Measurements from ENCODE around the gene ECT2. TPM values are rescaled to one million over a fixed set of nuclear protein-coding genes. Genes with fewer than 3 reads are reported as not detected.
"Not testable (repeated sequence)": the region's sequence is repeated elsewhere in the genome, so short reads cannot be mapped to it uniquely, and the experiment has no call there.

ECT2 gene, protein sequence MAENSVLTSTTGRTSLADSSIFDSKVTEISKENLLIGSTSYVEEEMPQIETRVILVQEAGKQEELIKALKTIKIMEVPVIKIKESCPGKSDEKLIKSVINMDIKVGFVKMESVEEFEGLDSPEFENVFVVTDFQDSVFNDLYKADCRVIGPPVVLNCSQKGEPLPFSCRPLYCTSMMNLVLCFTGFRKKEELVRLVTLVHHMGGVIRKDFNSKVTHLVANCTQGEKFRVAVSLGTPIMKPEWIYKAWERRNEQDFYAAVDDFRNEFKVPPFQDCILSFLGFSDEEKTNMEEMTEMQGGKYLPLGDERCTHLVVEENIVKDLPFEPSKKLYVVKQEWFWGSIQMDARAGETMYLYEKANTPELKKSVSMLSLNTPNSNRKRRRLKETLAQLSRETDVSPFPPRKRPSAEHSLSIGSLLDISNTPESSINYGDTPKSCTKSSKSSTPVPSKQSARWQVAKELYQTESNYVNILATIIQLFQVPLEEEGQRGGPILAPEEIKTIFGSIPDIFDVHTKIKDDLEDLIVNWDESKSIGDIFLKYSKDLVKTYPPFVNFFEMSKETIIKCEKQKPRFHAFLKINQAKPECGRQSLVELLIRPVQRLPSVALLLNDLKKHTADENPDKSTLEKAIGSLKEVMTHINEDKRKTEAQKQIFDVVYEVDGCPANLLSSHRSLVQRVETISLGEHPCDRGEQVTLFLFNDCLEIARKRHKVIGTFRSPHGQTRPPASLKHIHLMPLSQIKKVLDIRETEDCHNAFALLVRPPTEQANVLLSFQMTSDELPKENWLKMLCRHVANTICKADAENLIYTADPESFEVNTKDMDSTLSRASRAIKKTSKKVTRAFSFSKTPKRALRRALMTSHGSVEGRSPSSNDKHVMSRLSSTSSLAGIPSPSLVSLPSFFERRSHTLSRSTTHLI
- polyA plus RNA-seq (2012; ENCODE audit: insufficient read depth, insufficient read length, low read depth) = 13.5 TPM

DNA sequence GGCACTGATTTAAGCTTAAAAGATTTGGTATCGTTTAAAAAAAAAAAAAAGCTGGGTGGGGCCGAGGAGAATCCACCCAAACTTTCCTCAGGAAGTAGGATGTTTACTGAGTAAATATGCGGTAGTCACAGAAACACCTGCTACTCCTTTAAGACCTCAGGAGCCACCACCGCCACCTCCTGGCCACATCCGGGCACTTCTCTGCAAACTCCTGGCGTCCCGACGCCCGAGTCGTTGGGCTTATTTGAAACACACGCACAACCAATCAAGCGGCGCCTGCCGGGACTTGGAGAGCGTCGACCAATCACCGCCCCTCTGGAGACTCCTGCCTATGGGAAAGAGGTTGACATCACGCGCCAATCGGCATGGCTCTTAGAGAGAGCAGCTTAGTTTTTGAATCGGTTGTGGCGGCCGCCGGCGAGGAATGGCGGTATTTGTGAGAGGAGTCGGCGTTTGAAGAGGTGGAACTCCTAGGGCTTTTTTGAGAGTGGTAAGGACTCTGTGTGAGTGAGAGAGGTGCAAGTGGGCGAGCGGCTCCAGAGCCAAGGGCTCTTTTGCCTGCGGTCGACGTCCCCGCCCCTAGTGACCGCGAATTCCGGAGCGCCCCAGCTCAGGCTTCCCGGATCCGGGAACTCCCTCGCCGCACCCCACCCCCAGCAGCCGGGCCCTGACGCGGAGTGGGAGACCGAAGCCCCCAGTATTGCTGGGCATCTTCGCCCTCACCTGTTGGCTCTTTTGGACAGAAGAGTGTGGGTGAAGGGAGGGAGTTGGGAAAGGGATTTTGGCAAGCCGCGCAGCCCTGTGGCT, at the start of gene ECT2:
Gene ECT2 (plus strand): TSS at position 359 of the 807 bp plus-strand sequence. CDS start 3,805 bp downstream, outside the sequence.
- no peaks in the 10 kb centered on the region for H3K9me3 ChIP-seq
- H3K27me3 ChIP-seq = no peaks in the 10 kb centered on the region
- peaks cover 22% of the 10 kb centered on the region for H3K36me3 ChIP-seq
- peak; percentile 98 for DNase-seq
- H3K4me3 ChIP-seq (ENCODE audit: low read depth, low read length) = peak within 1 kb of the TSS; percentile 83
- TF ChIP-seq CTCF (IDR thresholded peaks at IDR 0.05; ENCODE audit: low read depth, low read length) = peak; percentile 58
- no peaks in the 10 kb centered on the region for H3K4me1 ChIP-seq

DNA sequence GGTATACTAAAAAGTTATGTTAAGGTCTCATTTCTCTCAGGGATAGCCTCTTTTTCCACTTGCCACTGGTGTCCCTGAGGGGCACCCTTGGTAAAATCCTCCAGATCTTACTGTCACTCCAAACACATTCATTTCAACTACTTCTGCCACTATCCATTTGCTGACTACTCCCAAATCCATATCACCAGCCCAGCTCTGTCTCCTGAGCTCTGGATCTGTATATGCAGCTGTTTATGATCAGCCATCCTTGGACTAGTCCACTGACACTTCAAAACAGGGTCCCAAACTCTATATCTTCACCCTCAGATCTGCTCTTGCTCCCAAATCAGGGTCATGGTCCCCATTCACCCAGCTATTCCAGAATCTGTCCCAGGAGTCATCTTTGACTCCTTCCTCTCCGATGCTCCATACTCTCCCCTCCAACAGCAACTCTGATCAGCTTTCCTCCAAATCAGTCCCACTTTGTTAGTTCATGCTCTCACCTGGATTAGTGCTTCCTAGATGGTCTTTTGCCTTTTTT, 49.5 kb upstream of the ECT2 start:
- Histone ChIP-seq H3K36me3 (no peaks in the 10 kb centered on the region), H3K4me1 (peaks cover 4% of the 10 kb centered on the region; the same call in 1 of the 2 replicates), H3K27me3 (no peaks in the 10 kb centered on the region), H3K9me3 (no peaks in the 10 kb centered on the region), H3K4me3 (ENCODE audit: low read depth, low read length) (no peak overlapping the region)
- no peak for TF ChIP-seq CTCF (IDR thresholded peaks at IDR 0.05; ENCODE audit: low read depth, low read length)
- no peak for DNase-seq

DNA sequence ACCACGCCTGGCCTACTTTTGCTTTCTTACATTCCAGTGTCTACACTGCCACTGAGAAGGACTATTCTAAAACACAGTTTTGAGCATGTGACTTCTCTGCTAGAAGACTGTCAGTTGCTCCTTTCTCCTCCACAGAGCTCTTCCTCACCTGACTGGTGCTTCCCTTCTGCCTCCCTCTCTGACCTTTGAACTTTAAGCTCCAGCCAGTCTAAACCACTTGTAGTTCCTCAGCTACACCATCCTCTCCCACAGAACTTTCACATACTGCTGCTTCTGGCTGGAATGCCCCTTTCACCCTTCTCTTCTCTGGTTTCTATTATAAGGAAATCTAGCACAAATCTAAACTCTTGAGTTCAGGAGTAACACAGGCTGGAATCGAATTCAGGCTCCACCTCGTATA, 48.8 kb upstream of the ECT2 start:
- H3K4me1 ChIP-seq = no peaks in the 10 kb centered on the region
- H3K27me3 ChIP-seq = no peaks in the 10 kb centered on the region
- H3K9me3 ChIP-seq = no peaks in the 10 kb centered on the region
- no peak for TF ChIP-seq CTCF (IDR thresholded peaks at IDR 0.05; ENCODE audit: low read depth, low read length)
- no peak overlapping the region for H3K4me3 ChIP-seq (ENCODE audit: low read depth, low read length)
- H3K36me3 ChIP-seq = no peaks in the 10 kb centered on the region
- no peak for DNase-seq

DNA sequence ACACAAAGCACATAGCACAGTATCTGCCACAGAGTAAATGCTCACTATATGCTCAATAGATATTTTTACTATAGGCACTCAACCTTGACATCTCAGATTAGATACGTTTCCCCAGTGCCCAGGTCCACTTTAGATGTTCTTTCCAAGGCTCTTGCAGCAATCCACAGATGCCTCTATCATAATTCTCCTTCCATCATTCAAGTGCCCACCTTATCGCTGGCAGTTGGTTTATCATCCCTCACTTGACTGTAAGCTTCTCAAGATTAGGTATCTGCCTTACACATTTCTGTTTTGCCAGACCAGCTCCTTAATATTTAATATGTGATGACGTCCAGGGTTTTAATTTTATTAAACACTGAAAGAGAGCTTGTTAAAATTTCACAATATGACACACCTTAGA, 48.3 kb upstream of the ECT2 start:
- H3K27me3 ChIP-seq = no peaks in the 10 kb centered on the region
- no peaks in the 10 kb centered on the region for H3K4me1 ChIP-seq
- DNase-seq = no peak
- no peak overlapping the region for H3K4me3 ChIP-seq (ENCODE audit: low read depth, low read length)
- H3K36me3 ChIP-seq = no peaks in the 10 kb centered on the region
- H3K9me3 ChIP-seq = no peaks in the 10 kb centered on the region
- TF ChIP-seq CTCF (IDR thresholded peaks at IDR 0.05; ENCODE audit: low read depth, low read length) = no peak

GRCh38 chr3:172702731-172703130, 47.8 kb upstream of the ECT2 start:
- H3K9me3 ChIP-seq; DNase-seq; H3K27me3 ChIP-seq; H3K4me1 ChIP-seq; H3K4me3 ChIP-seq (ENCODE audit: low read depth, low read length); H3K36me3 ChIP-seq: not testable (repeated sequence)

GRCh38 chr3:172704001-172704400, 46.5 kb upstream of the ECT2 start:
- no peaks in the 10 kb centered on the region for H3K36me3 ChIP-seq
- TF ChIP-seq CTCF (IDR thresholded peaks at IDR 0.05; ENCODE audit: low read depth, low read length) = no peak
- no peak for DNase-seq
- H3K27me3 ChIP-seq = no peaks in the 10 kb centered on the region
- H3K4me1 ChIP-seq = no peaks in the 10 kb centered on the region
- no peak overlapping the region for H3K4me3 ChIP-seq (ENCODE audit: low read depth, low read length)
- no peaks in the 10 kb centered on the region for H3K9me3 ChIP-seq
